Keratinocyte (primary cell): ENCODE measurements around the gene RUNX1. TPM values are rescaled to one million over a fixed set of nuclear protein-coding genes. Genes with fewer than 3 reads are reported as not detected.

ENCODE experiments used
- DNase-seq: peaks from one replicate; pipeline ENCODE4 v3.0.0-alpha.2; 2011; ENCODE audit warnings: low read depth, missing footprints, low spot score
- FAIRE-seq: peaks from 2 replicates; lab custom pipeline; 2011; peaks lifted over from hg19 to GRCh38; lab: Jason Lieb, UNC
- H2AFZ ChIP-seq: 2 replicates; pipeline ENCODE4 v1.6.0; 2012; ENCODE audit warnings: low read length, control low read depth, inconsistent platforms; ENCODE audit not compliant: control insufficient read depth
- H3K27ac ChIP-seq: 2 replicates; pipeline ENCODE4 v1.5.1; 2011; ENCODE audit warnings: low read length; ENCODE audit not compliant: control insufficient read depth, insufficient read depth
- H3K27me3 ChIP-seq: 3 replicates; pipeline ENCODE4 v1.6.0; 2011; ENCODE audit warnings: low read length; ENCODE audit not compliant: control insufficient read depth, insufficient read depth; ENCODE audit errors: extremely low read depth
- H3K36me3 ChIP-seq, 2 experiments: 2 replicates in 1 of 2; 3 replicates in 1 of 2; pipeline ENCODE4 v1.5.1; 2011; ENCODE audit warnings: low read length in 2 of 2, mild to moderate bottlenecking in 1 of 2; ENCODE audit not compliant: control insufficient read depth in 2 of 2, insufficient read depth in 2 of 2; ENCODE audit errors: extremely low read depth in 1 of 2
- H3K4me1 ChIP-seq: 3 replicates; pipeline ENCODE4 v1.5.1; 2011; ENCODE audit warnings: low read length; ENCODE audit not compliant: control insufficient read depth, insufficient read depth; ENCODE audit errors: extremely low read depth
- H3K4me2 ChIP-seq: 3 replicates; pipeline ENCODE4 v1.6.0; 2011; ENCODE audit warnings: low read depth, low read length; ENCODE audit not compliant: control insufficient read depth, insufficient read depth; ENCODE audit errors: extremely low read depth
- H3K4me3 ChIP-seq, 3 experiments: fragments of 200-600 bp in 1 of 3; sonication (generic) in 1 of 3; 2 replicates in 2 of 3; 3 replicates in 1 of 3; pipeline ENCODE4 v1.5.1; 2011 to 2016; ENCODE audit warnings: low read length in 3 of 3, mild to moderate bottlenecking in 3 of 3, control low read depth in 2 of 3, inconsistent platforms in 1 of 3, low read depth in 1 of 3, mixed read lengths in 1 of 3, mixed run types in 1 of 3, moderate library complexity in 1 of 3; ENCODE audit not compliant: control insufficient read depth in 2 of 3, insufficient read depth in 2 of 3; ENCODE audit errors: extremely low read depth in 1 of 3
- H3K79me2 ChIP-seq: 2 replicates; pipeline ENCODE4 v1.6.0; 2012; ENCODE audit warnings: low read length; ENCODE audit not compliant: control insufficient read depth, insufficient read depth
- H3K9ac ChIP-seq: 3 replicates; pipeline ENCODE4 v1.6.0; 2011; ENCODE audit warnings: low read length; ENCODE audit not compliant: control insufficient read depth, insufficient read depth; ENCODE audit errors: extremely low read depth
- H3K9me1 ChIP-seq: 3 replicates; pipeline ENCODE4 v1.6.0; 2011; ENCODE audit warnings: low read length; ENCODE audit not compliant: control insufficient read depth, insufficient read depth; ENCODE audit errors: extremely low read depth
- H3K9me3 ChIP-seq: 2 replicates; pipeline ENCODE4 v1.5.1; 2012; ENCODE audit warnings: low read depth, low read length; ENCODE audit not compliant: control insufficient read depth
- H4K20me1 ChIP-seq: 3 replicates; pipeline ENCODE4 v1.6.0; 2011; ENCODE audit warnings: low read length; ENCODE audit not compliant: control insufficient read depth, insufficient read depth; ENCODE audit errors: extremely low read depth
- EZH2 ChIP-seq: IDR thresholded peaks from one replicate; pipeline ENCODE4 v1.6.1; 2012; ENCODE audit warnings: inconsistent platforms, mild to moderate bottlenecking, low read length, moderate library complexity
- dilution Hi-C: fragments of 300-500 bp; cut with MboI; formaldehyde crosslinking; loops from one replicate; pipeline ENCODE4 v1.7.0; 2020; ENCODE audit warnings: low sequenced_read_pairs; ENCODE audit not compliant: extremely low pct_ligation_motif_present
- polyA plus RNA-seq, 5 experiments: library from polyadenylated mRNA; depleted of rRNA in 3 of 5; stranded (reverse) in 3 of 5; stranded (forward) in 1 of 5; unstranded in 1 of 5; fragments of >200 nt; gene quantifications; 1 replicate in 1 of 5; 2 replicates in 3 of 5; 3 replicates in 1 of 5; pipeline versions ENCODE4 v1.2.1 to v1.2.3, GENCODE V29; 2011 to 2012; ENCODE audit warnings: missing spikeins in 2 of 5, low read depth in 1 of 5, low replicate concordance in 1 of 5
- TF ChIP-seq, protein P1 (sequence below), 3 experiments: IDR thresholded peaks in 1 of 3; conservative IDR thresholded peaks in 1 of 3; optimal IDR thresholded peaks in 1 of 3; 2 replicates in 2 of 3; 3 replicates in 1 of 3; pipeline versions ENCODE3 to v1.5.1; 2011; ENCODE audit warnings: low read length in 3 of 3, mild to moderate bottlenecking in 3 of 3, moderate library complexity in 2 of 3, control low read depth in 1 of 3, inconsistent platforms in 1 of 3; ENCODE audit not compliant: insufficient read depth in 2 of 3; ENCODE audit errors: extremely low read depth in 1 of 3

The RUNX1 gene
- polyA plus RNA-seq, 1 donor (not counting 4 experiments of a cell fraction or from before 2014, with no cell fraction given), result 44.9 TPM

GRCh38 chr21:34933609-34934335, 115.3 kb downstream of the RUNX1 start:
- Histone ChIP-seq H3K27me3 (no peaks in the 10 kb centered on the region), H3K36me3 (no peaks in the 10 kb centered on the region), H3K4me2 (no peak overlapping the region), H2AFZ (no peak overlapping the region), H3K4me1 (peaks cover 23% of the 10 kb centered on the region), H3K27ac (no peak overlapping the region), H3K4me3 (no peak overlapping the region), H3K9ac (no peak overlapping the region), H3K9me3 (no peaks in the 10 kb centered on the region), H3K79me2 (no peaks in the 10 kb centered on the region), H4K20me1 (no peaks in the 10 kb centered on the region), H3K9me1 (no peaks in the 10 kb centered on the region)
- TF ChIP-seq, protein P1, sequence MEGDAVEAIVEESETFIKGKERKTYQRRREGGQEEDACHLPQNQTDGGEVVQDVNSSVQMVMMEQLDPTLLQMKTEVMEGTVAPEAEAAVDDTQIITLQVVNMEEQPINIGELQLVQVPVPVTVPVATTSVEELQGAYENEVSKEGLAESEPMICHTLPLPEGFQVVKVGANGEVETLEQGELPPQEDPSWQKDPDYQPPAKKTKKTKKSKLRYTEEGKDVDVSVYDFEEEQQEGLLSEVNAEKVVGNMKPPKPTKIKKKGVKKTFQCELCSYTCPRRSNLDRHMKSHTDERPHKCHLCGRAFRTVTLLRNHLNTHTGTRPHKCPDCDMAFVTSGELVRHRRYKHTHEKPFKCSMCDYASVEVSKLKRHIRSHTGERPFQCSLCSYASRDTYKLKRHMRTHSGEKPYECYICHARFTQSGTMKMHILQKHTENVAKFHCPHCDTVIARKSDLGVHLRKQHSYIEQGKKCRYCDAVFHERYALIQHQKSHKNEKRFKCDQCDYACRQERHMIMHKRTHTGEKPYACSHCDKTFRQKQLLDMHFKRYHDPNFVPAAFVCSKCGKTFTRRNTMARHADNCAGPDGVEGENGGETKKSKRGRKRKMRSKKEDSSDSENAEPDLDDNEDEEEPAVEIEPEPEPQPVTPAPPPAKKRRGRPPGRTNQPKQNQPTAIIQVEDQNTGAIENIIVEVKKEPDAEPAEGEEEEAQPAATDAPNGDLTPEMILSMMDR (optimal IDR thresholded peaks at IDR 0.05 in 1 of 3, IDR thresholded peaks at IDR 0.05 in 1 of 3, conservative IDR thresholded peaks at IDR 0.05 in 1 of 3; ENCODE audit: extremely low read depth in 1 of 3, insufficient read depth in 2 of 3, low read length in 3 of 3), result no peak
- dilution Hi-C loops, result no loop called here
- no peak for DNase-seq
- no peak for FAIRE-seq

DNA sequence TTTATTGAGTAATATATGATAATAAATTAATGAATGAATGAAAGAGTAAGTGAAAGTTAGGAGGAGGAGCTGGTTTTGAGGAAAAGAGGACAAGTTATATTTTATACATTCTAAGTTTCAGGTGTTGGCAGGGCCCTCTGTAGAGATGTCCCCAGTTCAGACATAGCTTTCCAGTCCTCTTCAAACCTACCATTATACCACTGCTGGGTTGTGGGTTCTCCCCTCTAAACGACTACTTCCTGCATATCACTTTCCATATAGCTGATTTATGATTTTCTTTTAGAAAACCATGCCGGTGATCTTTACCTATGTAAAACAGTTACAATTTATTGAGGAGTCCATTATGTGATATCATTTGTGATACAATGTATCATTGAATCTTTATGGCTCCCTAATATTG, 116.9 kb downstream of the RUNX1 start:
- Histone ChIP-seq H3K27me3 (no peaks in the 10 kb centered on the region), H3K4me2 (no peak overlapping the region), H3K4me1 (peaks cover 8% of the 10 kb centered on the region), H3K79me2 (no peaks in the 10 kb centered on the region), H2AFZ (no peak overlapping the region), H3K9ac (no peak overlapping the region), H3K9me3 (no peaks in the 10 kb centered on the region), H3K36me3 (no peaks in the 10 kb centered on the region), H3K27ac (no peak overlapping the region), H3K4me3 (no peak overlapping the region), H3K9me1 (no peaks in the 10 kb centered on the region), H4K20me1 (no peaks in the 10 kb centered on the region)
- no peak for TF ChIP-seq EZH2
- TF ChIP-seq, protein P1 (optimal IDR thresholded peaks at IDR 0.05 in 1 of 3, IDR thresholded peaks at IDR 0.05 in 1 of 3, conservative IDR thresholded peaks at IDR 0.05 in 1 of 3; ENCODE audit: extremely low read depth in 1 of 3, insufficient read depth in 2 of 3, low read length in 3 of 3), result no peak
- no peak for FAIRE-seq
- no peak for DNase-seq
- dilution Hi-C loops, result no loop called here
